Activated CD4-positive, alpha-beta T cell treated with anti-CD3 and anti-CD28 coated beads for 4 hours (primary cell): ENCODE results near the gene IGF2BP3.
"Not testable (repeated sequence)": the region's sequence is repeated elsewhere in the genome, so short reads cannot be mapped to it uniquely, and the experiment has no call there.

ENCODE experiments used
- DNase-seq, 2 donors: peaks; one replicate each; pipeline ENCODE4 v3.0.0-alpha.2; 2020

The IGF2BP3 gene

GRCh38 chr7:23419845-23420244, 50.4 kb downstream of the IGF2BP3 start:
- DNase-seq = no peak

- no peak for DNase-seq
These were observed 51.1 kb downstream of the IGF2BP3 start for GRCh38 chr7:23419160-23419559.

GRCh38 chr7:23418046-23418445, 52.2 kb downstream of the IGF2BP3 start:
- no peak for DNase-seq

- DNase-seq = no peak
These were observed 55.1 kb downstream of the IGF2BP3 start for GRCh38 chr7:23415198-23415597.

- DNase-seq = no peak
These were observed 59.7 kb downstream of the IGF2BP3 start for GRCh38 chr7:23410446-23411183.

GRCh38 chr7:23406564-23406963, 63.7 kb downstream of the IGF2BP3 start:
- not testable (repeated sequence) for DNase-seq

GRCh38 chr7:23405240-23405618, 65.1 kb downstream of the IGF2BP3 start:
- no peak for DNase-seq

GRCh38 chr7:23404546-23405239, 65.6 kb downstream of the IGF2BP3 start:
- DNase-seq = no peak

GRCh38 chr7:23403970-23404369, 66.3 kb downstream of the IGF2BP3 start:
- no peak for DNase-seq

GRCh38 chr7:23398090-23398489, 72.2 kb downstream of the IGF2BP3 start:
- DNase-seq = not testable (repeated sequence)

- no peak for DNase-seq
These were observed 73.0 kb downstream of the IGF2BP3 start for GRCh38 chr7:23397241-23397640.

- DNase-seq = no peak
These were observed 73.9 kb downstream of the IGF2BP3 start for GRCh38 chr7:23396222-23397015.

- DNase-seq = no peak
These were observed 75.7 kb downstream of the IGF2BP3 start for GRCh38 chr7:23394488-23395171.

- DNase-seq = no peak
These were observed 76.7 kb downstream of the IGF2BP3 start for GRCh38 chr7:23393636-23394035.

GRCh38 chr7:23389701-23390100, 80.6 kb downstream of the IGF2BP3 start:
- no peak for DNase-seq

- DNase-seq = no peak
These were observed 82.7 kb downstream of the IGF2BP3 start for GRCh38 chr7:23387583-23387982.

GRCh38 chr7:23385140-23385539, 85.2 kb downstream of the IGF2BP3 start:
- DNase-seq = no peak

- DNase-seq = no peak
These were observed 87.1 kb downstream of the IGF2BP3 start for GRCh38 chr7:23383225-23383624.

GRCh38 chr7:23380961-23381360, 89.3 kb downstream of the IGF2BP3 start:
- no peak for DNase-seq

- DNase-seq = no peak
These were observed 89.7 kb downstream of the IGF2BP3 start for GRCh38 chr7:23380556-23380955.

- no peak for DNase-seq
These were observed 91.3 kb downstream of the IGF2BP3 start for GRCh38 chr7:23378996-23379395.

- no peak for DNase-seq
These were observed 93.2 kb downstream of the IGF2BP3 start for GRCh38 chr7:23377134-23377533.
